NCI-H1105 (cell line): ENCODE results near the gene OR8H1.

Source experiments
- DNase-seq: peaks from one replicate; lab custom pipeline; 2025; lab: John Stamatoyannopoulos, UW

OR8H1 gene, protein sequence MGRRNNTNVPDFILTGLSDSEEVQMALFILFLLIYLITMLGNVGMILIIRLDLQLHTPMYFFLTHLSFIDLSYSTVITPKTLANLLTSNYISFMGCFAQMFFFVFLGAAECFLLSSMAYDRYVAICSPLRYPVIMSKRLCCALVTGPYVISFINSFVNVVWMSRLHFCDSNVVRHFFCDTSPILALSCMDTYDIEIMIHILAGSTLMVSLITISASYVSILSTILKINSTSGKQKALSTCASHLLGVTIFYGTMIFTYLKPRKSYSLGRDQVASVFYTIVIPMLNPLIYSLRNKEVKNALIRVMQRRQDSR

DNA sequence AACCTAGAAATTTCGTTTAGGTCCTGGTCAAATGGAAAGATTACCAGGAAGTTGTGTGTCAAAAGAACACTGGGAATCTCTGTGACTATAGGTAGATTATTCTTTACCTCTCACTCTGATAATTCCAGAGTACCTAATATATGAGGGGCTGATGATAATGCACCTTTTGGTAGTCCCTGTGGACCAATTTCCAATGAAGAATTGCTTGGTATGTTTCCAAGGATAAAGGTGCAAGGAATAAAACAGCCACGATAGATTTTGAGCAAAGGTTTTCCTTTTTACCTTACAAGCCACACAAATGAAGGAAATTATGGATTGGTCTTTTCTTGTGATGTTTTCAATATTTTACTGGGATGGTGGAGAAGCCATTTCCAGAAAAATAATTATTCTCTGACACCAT, at the start of gene OR8H1:
TSS of gene OR8H1 (minus strand) at position 101 of the 400 bp plus-strand sequence. CDS start 1,192 bp downstream, outside the sequence.
- no peak for DNase-seq

DNA sequence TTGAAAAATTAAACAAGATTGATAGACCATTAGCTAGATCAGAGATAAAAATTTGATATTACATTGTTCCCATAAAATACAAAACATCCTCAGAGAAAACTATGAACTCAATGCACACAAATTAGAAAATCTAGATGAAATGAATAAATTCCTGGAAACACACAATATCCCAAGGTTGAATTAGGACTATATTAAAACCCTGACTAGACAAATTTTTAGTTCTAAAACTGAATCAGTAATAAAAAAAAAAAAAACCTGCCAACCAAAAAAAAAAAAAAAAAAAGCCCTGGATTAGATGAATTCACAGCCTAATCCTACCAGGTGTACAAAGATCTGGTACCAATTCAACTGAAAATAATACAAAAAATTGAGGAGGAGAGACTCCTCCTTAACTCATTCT, 48.2 kb upstream of the OR8H1 start:
- no peak for DNase-seq

- DNase-seq: no peak
These were observed 41.1 kb upstream of the OR8H1 start for GRCh38 chr11:56333156-56333555.

DNA sequence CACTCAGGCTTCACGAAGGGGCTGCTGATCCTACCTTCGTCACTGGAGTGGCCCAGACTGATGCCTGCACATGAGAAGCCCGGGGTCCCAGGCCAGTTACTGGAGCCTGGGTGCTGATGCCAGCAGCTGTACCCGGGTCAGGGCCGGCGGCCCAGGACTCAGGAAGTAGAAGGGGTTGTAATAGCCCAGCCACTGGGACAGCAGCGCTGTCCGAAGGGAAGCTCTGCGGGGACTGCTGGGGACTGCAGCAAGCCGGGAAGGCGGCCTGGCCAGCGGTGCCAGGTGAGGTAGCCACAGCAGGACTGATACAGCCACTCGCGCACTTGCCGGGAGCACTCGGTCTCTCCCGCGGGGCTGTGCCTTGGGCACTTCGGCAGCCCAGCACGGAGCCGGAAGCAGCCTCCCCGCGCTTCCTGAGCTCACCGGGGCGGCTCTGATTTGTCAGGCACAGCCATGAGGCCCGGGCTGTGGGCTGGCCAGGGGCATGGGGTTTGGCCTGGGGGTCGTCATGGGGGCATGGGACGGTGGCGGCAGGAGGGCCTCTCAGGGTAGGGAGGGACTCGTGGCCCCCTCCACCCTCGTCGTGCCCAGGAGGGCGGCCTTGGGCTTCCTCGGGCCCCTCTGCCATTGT, 39.9 kb upstream of the OR8H1 start:
- no peak for DNase-seq

DNA sequence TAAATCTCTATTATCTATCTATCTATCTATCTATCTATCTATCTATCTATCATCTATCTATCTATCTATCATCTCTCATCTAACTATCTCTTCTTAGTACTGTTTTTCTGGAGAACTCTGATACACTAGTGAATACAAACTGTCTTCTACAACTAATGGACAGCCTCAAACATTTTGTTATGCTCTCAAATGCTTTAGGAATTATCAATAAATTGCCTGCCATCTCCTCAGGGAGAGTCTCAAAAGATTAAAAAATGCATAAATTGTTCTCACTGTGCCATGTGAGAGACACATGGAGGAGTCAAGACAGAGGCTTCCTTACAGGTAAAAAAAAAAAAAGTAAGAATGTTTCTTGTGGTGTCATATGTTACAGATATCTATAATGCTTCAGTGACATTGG, 22.8 kb upstream of the OR8H1 start, which contains the start of gene OR8K3:
TSS of gene OR8K3 (plus strand) at position 301 of the 400 bp plus-strand sequence. CDS start 3,163 bp downstream, outside the sequence.
- DNase-seq: no peak

DNA sequence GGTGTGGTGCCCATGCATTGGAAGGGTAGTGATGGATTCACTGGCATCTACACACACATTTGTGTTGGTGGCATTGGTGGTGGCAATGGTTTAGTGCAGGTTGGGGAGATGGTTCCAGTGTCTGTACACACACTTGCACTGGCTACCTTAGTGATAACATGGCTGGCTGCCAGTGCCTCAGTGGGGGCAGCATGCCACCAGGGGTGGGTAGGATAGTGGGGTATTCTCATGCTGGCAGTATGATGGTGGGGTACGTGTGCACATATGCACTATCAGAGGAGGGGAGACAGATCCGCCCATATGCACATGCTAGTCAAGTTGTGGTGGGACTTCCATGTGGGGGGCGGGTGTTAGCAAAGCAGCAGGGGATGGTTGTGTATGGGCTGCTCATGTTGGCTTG, 15.8 kb upstream of the OR8H1 start:
- no peak for DNase-seq

DNA sequence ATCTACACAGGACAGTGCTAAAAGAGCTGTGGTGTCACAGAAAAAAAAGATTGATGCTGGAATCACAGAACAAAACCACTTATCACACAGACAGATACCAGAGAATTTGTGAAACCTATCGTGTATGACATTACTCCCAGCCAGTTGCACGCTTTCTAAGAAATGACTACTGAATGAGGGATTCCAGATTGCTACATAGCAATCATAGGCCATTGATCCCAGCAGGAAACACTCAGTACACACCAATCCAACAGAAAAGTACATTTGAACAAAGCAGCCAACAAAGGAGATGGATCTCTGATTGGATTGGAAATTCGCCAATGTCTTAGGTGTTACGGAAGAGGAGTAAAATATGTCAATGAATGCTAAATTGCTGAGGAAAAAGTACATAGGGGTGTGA, 4.8 kb upstream of the OR8H1 start:
- DNase-seq: no peak

- DNase-seq: no peak
These were observed 18.2 kb downstream of the OR8H1 start, which contains the start of gene OR5T1 for GRCh38 chr11:56273854-56274253. Gene OR5T1 (plus strand): TSS chr11:56274154. CDS start chr11:56275639, 1,485 bp downstream.

DNA sequence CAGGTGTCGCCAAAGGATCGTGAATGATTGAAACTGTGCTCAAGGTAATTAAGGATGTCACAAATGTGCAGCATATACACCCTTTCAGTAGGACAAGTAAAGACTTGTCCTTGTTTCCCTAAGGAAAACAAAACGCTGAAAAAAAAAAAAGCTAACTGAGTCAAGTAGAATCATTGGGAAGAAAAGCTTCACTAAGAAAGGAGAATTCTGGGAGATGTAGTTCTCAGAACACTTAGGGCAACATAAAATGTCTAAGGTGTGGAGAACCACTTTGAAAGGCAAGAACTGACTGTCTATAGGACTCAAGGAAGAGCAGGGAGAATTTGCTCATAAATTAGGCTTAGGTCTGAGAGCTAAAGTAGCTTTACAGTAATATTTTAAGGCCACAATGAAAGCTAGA, 21.0 kb downstream of the OR8H1 start:
- DNase-seq: peak; percentile 2

GRCh38 chr11:56251954-56252353, 40.1 kb downstream of the OR8H1 start, which contains the start of gene OR5T3:
Gene OR5T3 (plus strand): TSS chr11:56252254. CDS start chr11:56252254, 0 bp downstream.
- DNase-seq: no peak
